IMR-90 (cell line): ENCODE data around the gene CIDEC. TPM values are rescaled to one million over a fixed set of nuclear protein-coding genes. Genes with fewer than 3 reads are reported as not detected.
A peak's percentile ranks its signal among the peaks of the same experiment; 100 is the strongest.

Experiments
- ATAC-seq: fragments of 200-7000 bp; cut with Tn5 transposase; 2 replicates; pipeline ENCODE4 v1.9.1; 2020; ENCODE audit warnings: low read depth, mild to moderate bottlenecking, moderate library complexity
- BruUV-seq: library from RNA; stranded (reverse); fragments of 400-500 nt; replicated peaks from 2 replicates; lab custom pipeline; 2021; lab: Mats Ljungman, UMichigan
- CTCF ChIA-PET: fragments of 300-600 bp; formaldehyde crosslinking; extraction: SDS; loops from one replicate; lab custom pipeline; 2021; ENCODE audit warnings: antibody characterized with exemption; lab: Yijun Ruan, JAX
- POLR2A ChIA-PET: fragments of 300-600 bp; sonication (Branson Sonifier 250); formaldehyde crosslinking; loops from one replicate; lab custom pipeline; 2022; ENCODE audit warnings: antibody characterized with exemption; ENCODE audit not compliant: unreplicated experiment; lab: Charles Lee
- DNase-seq: peaks from one replicate; pipeline ENCODE4 v3.0.0; 2013
- H2AFZ ChIP-seq: replicated peaks from 2 replicates; pipeline ENCODE3; 2013; ENCODE audit warnings: low read length, mild to moderate bottlenecking; ENCODE audit not compliant: poor library complexity
- H2AK5ac ChIP-seq: 2 replicates; pipeline ENCODE4 v1.6.1; 2013; ENCODE audit warnings: low read depth, low read length, inconsistent platforms
- H2AK9ac ChIP-seq: replicated peaks from 2 replicates; pipeline ENCODE3; 2013; ENCODE audit warnings: mild to moderate bottlenecking, low read depth, low read length, moderate library complexity; ENCODE audit not compliant: poor library complexity
- H2BK120ac ChIP-seq: 2 replicates; pipeline ENCODE4 v1.6.1; 2013; ENCODE audit warnings: low read depth, low read length, inconsistent platforms
- H2BK15ac ChIP-seq: 3 replicates; pipeline ENCODE4 v1.6.1; 2013; ENCODE audit warnings: low read depth, low read length, inconsistent platforms
- H2BK20ac ChIP-seq: 2 replicates; pipeline ENCODE4 v1.6.1; 2013; ENCODE audit warnings: low read depth, mild to moderate bottlenecking, inconsistent platforms, low read length, moderate library complexity
- H2BK5ac ChIP-seq: 2 replicates; pipeline ENCODE4 v1.6.1; 2013; ENCODE audit warnings: mild to moderate bottlenecking, low read depth, low read length, inconsistent platforms; ENCODE audit not compliant: poor library complexity, severe bottlenecking
- H3K14ac ChIP-seq: replicated peaks from 2 replicates; pipeline ENCODE4 v1.6.1; 2013; ENCODE audit warnings: low read depth, low read length, inconsistent platforms
- H3K18ac ChIP-seq: 2 replicates; pipeline ENCODE4 v1.6.1; 2013; ENCODE audit warnings: low read depth, low read length, control low read depth
- H3K23ac ChIP-seq: 2 replicates; pipeline ENCODE4 v1.6.1; 2013; ENCODE audit warnings: low read depth, low read length, inconsistent platforms
- H3K27ac ChIP-seq: 2 replicates; pipeline ENCODE4 v1.5.1; 2013; ENCODE audit warnings: mild to moderate bottlenecking, control low read depth, low read length; ENCODE audit not compliant: insufficient read depth
- H3K27me3 ChIP-seq: 2 replicates; pipeline ENCODE4 v1.6.1; 2013; ENCODE audit warnings: low read length; ENCODE audit not compliant: control insufficient read depth, insufficient read depth
- H3K36me3 ChIP-seq: 2 replicates; pipeline ENCODE4 v1.6.1; 2013; ENCODE audit warnings: low read length, mixed read lengths; ENCODE audit not compliant: control insufficient read depth, insufficient read depth
- H3K4ac ChIP-seq: 2 replicates; pipeline ENCODE4 v1.6.1; 2013; ENCODE audit warnings: low read depth, low read length, inconsistent platforms
- H3K4me1 ChIP-seq: 2 replicates; pipeline ENCODE4 v1.6.1; 2013; ENCODE audit warnings: low read length, mixed read lengths; ENCODE audit not compliant: control insufficient read depth, insufficient read depth
- H3K4me2 ChIP-seq: 2 replicates; pipeline ENCODE4 v1.6.1; 2013; ENCODE audit warnings: low read depth, mild to moderate bottlenecking, control low read depth, low read length, moderate library complexity
- H3K4me3 ChIP-seq: 2 replicates; pipeline ENCODE4 v1.5.1; 2013; ENCODE audit warnings: low read depth, mild to moderate bottlenecking, control low read depth, low read length, moderate library complexity; ENCODE audit not compliant: insufficient read depth
- H3K56ac ChIP-seq: 2 replicates; pipeline ENCODE4 v1.6.1; 2013; ENCODE audit warnings: low read length, inconsistent platforms; ENCODE audit not compliant: insufficient read depth; ENCODE audit errors: extremely low read depth
- H3K79me1 ChIP-seq, 2 experiments: 2 replicates each; pipeline ENCODE4 v1.6.1; 2013; ENCODE audit warnings: low read length in 2 of 2, inconsistent platforms in 1 of 2, low read depth in 1 of 2
- H3K9ac ChIP-seq: 2 replicates; pipeline ENCODE4 v1.6.1; 2013; ENCODE audit warnings: low read depth, low read length, control low read depth
- H3K9me1 ChIP-seq: 2 replicates; pipeline ENCODE4 v1.6.1; 2013; ENCODE audit warnings: low read length, inconsistent platforms; ENCODE audit not compliant: insufficient read depth
- H3K9me3 ChIP-seq: 2 replicates; pipeline ENCODE4 v1.6.1; 2013; ENCODE audit warnings: low read length; ENCODE audit not compliant: control insufficient read depth, insufficient read depth
- H4K20me1 ChIP-seq: 2 replicates; pipeline ENCODE4 v1.6.1; 2013; ENCODE audit warnings: low read length, inconsistent platforms; ENCODE audit not compliant: insufficient read depth
- H4K5ac ChIP-seq: 2 replicates; pipeline ENCODE4 v1.6.1; 2013; ENCODE audit warnings: mild to moderate bottlenecking, low read depth, low read length, control low read depth
- H4K8ac ChIP-seq, 2 experiments: 2 replicates each; pipeline ENCODE4 v1.6.1; 2013; ENCODE audit warnings: low read depth in 2 of 2, low read length in 2 of 2, control low read depth in 1 of 2, inconsistent platforms in 1 of 2
- H4K91ac ChIP-seq: 2 replicates; pipeline ENCODE4 v1.6.1; 2013; ENCODE audit warnings: low read depth, low read length, inconsistent platforms; ENCODE audit not compliant: insufficient read depth
- BHLHE40 ChIP-seq: fragments of 150-350 bp; IDR thresholded peaks from 2 replicates; pipeline ENCODE4 v1.6.1; 2016; ENCODE audit warnings: mild to moderate bottlenecking, low read depth, low read length
- CEBPB ChIP-seq: IDR thresholded peaks from 2 replicates; pipeline ENCODE4 v1.6.1; 2012; ENCODE audit warnings: low read depth, low read length, improper control_type of control experiment
- CHD1 ChIP-seq: IDR thresholded peaks from 2 replicates; pipeline ENCODE4 v1.6.1; 2012; ENCODE audit warnings: low read depth, low read length, improper control_type of control experiment
- CTCF ChIP-seq: conservative IDR thresholded peaks from 2 replicates; pipeline ENCODE4 v1.5.1; 2012; ENCODE audit warnings: mild to moderate bottlenecking, low read depth, low read length, improper control_type of control experiment
- ELK1 ChIP-seq: fragments of 150-350 bp; IDR thresholded peaks from 2 replicates; pipeline ENCODE4 v1.6.1; 2016; ENCODE audit warnings: low read depth, mild to moderate bottlenecking, low read length, moderate library complexity, borderline replicate concordance
- FOS ChIP-seq: fragments of 150-350 bp; IDR thresholded peaks from 2 replicates; pipeline ENCODE4 v1.6.1; 2016; ENCODE audit warnings: low read depth, low read length
- MAFK ChIP-seq: IDR thresholded peaks from 2 replicates; pipeline ENCODE4 v1.6.1; 2012; ENCODE audit warnings: low read depth, low read length, improper control_type of control experiment
- MAZ ChIP-seq: IDR thresholded peaks from 2 replicates; pipeline ENCODE4 v1.6.1; 2012; ENCODE audit warnings: low read depth, mild to moderate bottlenecking, low read length, improper control_type of control experiment, moderate library complexity, borderline replicate concordance
- MXI1 ChIP-seq: IDR thresholded peaks from 2 replicates; pipeline ENCODE4 v1.6.1; 2012; ENCODE audit warnings: low read depth, mild to moderate bottlenecking, low read length, moderate library complexity, borderline replicate concordance
- NFE2L2 ChIP-seq: fragments of 150-350 bp; IDR thresholded peaks from 2 replicates; pipeline ENCODE4 v1.6.1; 2016; ENCODE audit warnings: low read depth, mild to moderate bottlenecking, low read length
- POLR2A ChIP-seq: IDR thresholded peaks from 2 replicates; pipeline ENCODE4 v1.6.1; 2012; ENCODE audit warnings: mild to moderate bottlenecking, low read depth, low read length
- RAD21 ChIP-seq: IDR thresholded peaks from 2 replicates; pipeline ENCODE4 v1.6.1; 2012; ENCODE audit warnings: low read length, improper control_type of control experiment
- RCOR1 ChIP-seq: IDR thresholded peaks from 2 replicates; pipeline ENCODE4 v1.6.1; 2012; ENCODE audit warnings: mild to moderate bottlenecking, low read length, improper control_type of control experiment; ENCODE audit not compliant: insufficient replicate concordance
- RFX5 ChIP-seq: IDR thresholded peaks from 2 replicates; pipeline ENCODE4 v1.8.0; 2012; ENCODE audit warnings: low read depth, mild to moderate bottlenecking, low read length, moderate library complexity
- SMC3 ChIP-seq: fragments of 150-350 bp; IDR thresholded peaks from 2 replicates; pipeline ENCODE4 v1.6.1; 2016; ENCODE audit warnings: low read depth, mild to moderate bottlenecking, antibody characterized with exemption, low read length, moderate library complexity
- USF2 ChIP-seq: fragments of 150-350 bp; IDR thresholded peaks from 2 replicates; pipeline ENCODE4 v1.6.1; 2017; ENCODE audit warnings: mild to moderate bottlenecking, antibody characterized with exemption, low read length, low read depth
- WGBS, 2 experiments: methylation state at CpG; one replicate each; pipeline versions ENCODE4 v1.1.5 to v1.1.7; 2013; ENCODE audit warnings: missing lambda C conversion rate in 2 of 2; ENCODE audit not compliant: insufficient read length in 1 of 2; ENCODE audit errors: extremely low coverage in 2 of 2; 5-methylcytosine and 5-hydroxymethylcytosine counted together
- dilution Hi-C: fragments of 300-500 bp; cut with HindIII; formaldehyde crosslinking; loops from one replicate; pipeline ENCODE4 v1.14.3; 2018; ENCODE audit warnings: low sequenced_read_pairs; ENCODE audit not compliant: unreplicated experiment
- in situ Hi-C: fragments of 300-500 bp; cut with MboI; formaldehyde crosslinking; loops from 3 replicates; pipeline ENCODE4 v1.14.3; 2019; ENCODE audit warnings: low sequenced_read_pairs, inconsistent platforms, mixed read lengths
- intact Hi-C: fragments of 100-400 bp; cut with micrococcal nuclease; formaldehyde crosslinking; loops from 2 replicates; pipeline ENCODE4 v1.10.0; 2022
- polyA plus RNA-seq, 3 experiments: library from polyadenylated mRNA; depleted of rRNA; stranded (reverse); fragments of >200 nt; gene quantifications; 2 replicates each; pipeline ENCODE4 v1.2.3, GENCODE V29; 2012; ENCODE audit warnings: low replicate concordance in 1 of 3
- total RNA-seq: library from RNA; depleted of rRNA; stranded (reverse); fragments of >200 nt; gene quantifications from 2 replicates; pipeline ENCODE4 v1.2.3, GENCODE V29; 2012

CIDEC gene
- total and polyA plus RNA-seq, 2 of the 4 experiments (the other 2 are of a cell fraction) = 0.09 TPM; not detected in 1

- no peak overlapping the region for H3K9ac ChIP-seq
- no peaks in the 10 kb centered on the region for H3K9me3 ChIP-seq
- H3K4me1 ChIP-seq = peaks cover 32% of the 10 kb centered on the region
- H3K27me3 ChIP-seq = no peaks in the 10 kb centered on the region
- H2BK20ac ChIP-seq = no peak overlapping the region
- no peak overlapping the region; the same call in 1 of the 2 replicates for H3K4me2 ChIP-seq
- no CpG with 5 or more reads among the region's 1 CpG for WGBS, 2 experiments
- no peak for ATAC-seq
- peak overlapping the region; percentile 4; the same call in 1 of the 2 replicates for H2AK5ac ChIP-seq
- peak overlapping the region; percentile 79 for H2AK9ac ChIP-seq
- H3K18ac ChIP-seq = no peak overlapping the region
- no peak overlapping the region for H2BK5ac ChIP-seq
- BruUV-seq = no TSS peak
- H3K14ac ChIP-seq = no peak overlapping the region
- H4K8ac ChIP-seq = no peak overlapping the region; a peak in 1 of 4 replicates
- no peak for DNase-seq
- no peak overlapping the region for H4K91ac ChIP-seq
- no peak overlapping the region for H4K5ac ChIP-seq
- peaks cover 7 to 35% of the 10 kb centered on the region in 2 experiments; a peak in 3 of 4 replicates for H3K79me1 ChIP-seq
- H3K56ac ChIP-seq = no peak overlapping the region
- no peak overlapping the region for H2BK120ac ChIP-seq
- H3K23ac ChIP-seq = 0 out of 2 replicates have a peak overlapping the region, but pooled peaks have one; percentile 39
- no peak overlapping the region for H3K4me3 ChIP-seq
- in situ Hi-C loops (no loop called here), intact Hi-C loops (loop anchor here (2.0 kb wide), 1 partner anchor 65 kb away; no protein-coding TSS in a partner anchor), dilution Hi-C loops (no loop called here)
- H3K4ac ChIP-seq = peak overlapping the region; percentile 11; the same call in 1 of the 2 replicates
- H3K27ac ChIP-seq = no peak overlapping the region
- CTCF ChIA-PET = interaction anchor here (0.6 kb wide), 1 partner anchor 11 kb away, joined by 3 read pairs; the partner anchor contains the start of gene IL17RE
- H4K20me1 ChIP-seq = no peaks in the 10 kb centered on the region
- peaks cover 11% of the 10 kb centered on the region for H3K9me1 ChIP-seq
- TF ChIP-seq MAFK (no peak), FOS (no peak), CTCF (no peak), POLR2A (no peak), RCOR1 (no peak), MXI1 (no peak), RFX5 (no peak), CEBPB (no peak), ELK1 (no peak), RAD21 (no peak), SMC3 (no peak), NFE2L2 (no peak), BHLHE40 (no peak), MAZ (no peak), CHD1 (no peak), USF2 (no peak)
- POLR2A ChIA-PET = interaction anchor here (0.6 kb wide), 1 partner anchor 24 kb away, joined by 4 read pairs; the partner anchor contains the start of gene JAGN1
- no peak overlapping the region for H2BK15ac ChIP-seq
- H3K36me3 ChIP-seq = no peaks in the 10 kb centered on the region
- H2AFZ ChIP-seq = no peak overlapping the region
Measured at GRCh38 chr3:9914011-9914410, 34.0 kb upstream of the CIDEC start.
